Stimulated activated CD8-positive, alpha-beta memory T cell treated with anti-CD3 and anti-CD28 coated beads, Interleukin-2, amount 100 ng/mL, for 1 hour (primary cell): ENCODE measurements around the gene PLXNA4.

Source experiments
- DNase-seq, 2 donors: peaks; one replicate each; pipeline ENCODE4 v3.0.0-alpha.2; 2020; ENCODE audit warnings: low read depth in 2 of 2

PLXNA4 gene

DNA sequence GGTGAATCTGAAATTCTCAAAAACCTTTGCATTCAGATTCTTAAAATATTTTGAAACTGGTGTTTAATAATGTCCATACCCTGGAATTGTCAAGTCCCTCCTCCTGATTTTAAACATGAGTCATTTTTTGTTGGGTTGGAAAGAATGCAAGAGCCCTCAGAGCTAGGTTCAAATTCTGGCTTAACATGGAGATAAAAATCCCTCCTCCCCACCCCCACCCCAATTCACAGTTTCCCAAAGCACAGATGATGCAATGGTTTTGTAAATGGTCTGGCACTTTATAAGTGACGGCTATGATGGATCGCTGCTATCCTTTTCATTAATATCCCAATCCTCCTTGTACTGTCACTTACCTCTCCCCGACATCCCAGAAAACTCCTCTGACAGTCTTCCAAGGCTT is 332.8 kb downstream of the PLXNA4 start:
- DNase-seq, result no peak

DNA sequence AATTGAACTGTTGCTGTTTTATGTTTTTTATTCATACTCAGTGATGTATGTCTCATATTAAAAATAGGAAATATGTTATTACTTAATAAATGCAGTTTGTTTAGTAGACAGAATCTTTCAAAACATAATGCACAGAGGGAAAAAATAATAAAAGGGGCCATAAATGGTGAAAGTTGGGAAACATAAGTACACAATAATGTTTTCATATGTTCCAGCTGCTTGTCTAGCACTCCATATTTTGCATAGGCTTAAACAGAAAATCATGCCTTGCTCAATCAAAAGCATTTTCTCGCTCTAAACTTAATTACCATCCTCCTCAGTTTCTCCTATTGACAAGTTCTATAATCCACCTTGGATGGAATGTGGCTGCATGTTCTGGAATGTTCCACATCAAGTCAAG is 333.2 kb downstream of the PLXNA4 start:
- no peak for DNase-seq

DNA sequence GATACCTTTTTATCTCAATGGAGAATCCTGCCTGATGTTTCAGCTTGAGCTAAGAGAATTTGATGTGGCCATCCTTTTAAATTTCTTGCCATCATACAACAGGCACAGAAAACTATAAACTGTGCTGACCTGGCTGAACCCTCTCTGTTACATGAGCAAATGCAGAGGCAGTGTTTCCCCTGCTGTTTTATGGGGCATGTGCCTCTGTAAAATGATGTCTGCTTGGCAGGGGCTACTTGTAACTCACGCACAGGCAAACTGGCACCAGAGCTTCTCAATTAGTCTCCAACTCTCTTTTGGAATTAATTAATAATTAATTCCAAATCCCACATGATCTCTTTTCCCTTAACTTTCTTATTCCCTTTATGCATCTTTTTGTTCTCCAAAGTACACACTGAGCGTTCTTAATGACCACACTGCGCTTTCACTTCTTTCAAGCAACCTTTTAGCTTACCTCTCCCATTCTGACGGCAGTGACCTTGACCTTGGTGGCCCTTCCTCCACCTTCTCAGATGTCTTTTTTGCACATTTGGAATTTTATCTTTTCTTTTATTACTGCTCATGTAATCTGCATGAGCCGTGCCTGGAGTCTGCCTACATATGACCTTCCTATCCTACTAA is 334.0 kb downstream of the PLXNA4 start:
- no peak for DNase-seq

DNA sequence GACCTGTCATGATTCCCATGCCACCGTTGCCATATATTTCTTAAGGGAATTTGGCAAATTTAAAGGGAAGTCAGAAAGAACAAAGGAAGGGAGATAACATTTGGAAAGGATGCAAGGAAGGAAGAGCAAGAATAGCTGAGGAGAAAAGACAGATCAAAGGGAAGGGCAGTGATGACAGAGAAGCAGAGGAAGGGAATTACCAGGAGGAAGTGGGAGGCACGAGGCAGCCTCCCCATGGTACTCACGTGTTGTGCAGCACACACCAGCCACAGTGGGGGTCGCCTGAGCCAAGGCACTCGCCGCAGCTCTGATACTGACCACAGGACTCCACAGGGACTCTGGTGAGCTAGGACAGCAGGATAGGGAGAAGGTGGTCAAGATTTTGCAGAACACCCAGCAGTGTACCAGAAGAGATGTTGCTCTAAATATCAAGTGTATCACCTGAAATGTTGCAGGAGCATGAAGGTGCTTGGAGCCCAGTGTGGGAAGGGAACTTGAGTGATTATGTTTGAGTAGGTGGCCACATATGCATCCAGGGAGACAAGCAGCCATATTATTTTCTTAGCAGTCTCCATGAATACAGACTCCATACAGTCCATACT is 335.3 kb downstream of the PLXNA4 start:
- no peak for DNase-seq

DNA sequence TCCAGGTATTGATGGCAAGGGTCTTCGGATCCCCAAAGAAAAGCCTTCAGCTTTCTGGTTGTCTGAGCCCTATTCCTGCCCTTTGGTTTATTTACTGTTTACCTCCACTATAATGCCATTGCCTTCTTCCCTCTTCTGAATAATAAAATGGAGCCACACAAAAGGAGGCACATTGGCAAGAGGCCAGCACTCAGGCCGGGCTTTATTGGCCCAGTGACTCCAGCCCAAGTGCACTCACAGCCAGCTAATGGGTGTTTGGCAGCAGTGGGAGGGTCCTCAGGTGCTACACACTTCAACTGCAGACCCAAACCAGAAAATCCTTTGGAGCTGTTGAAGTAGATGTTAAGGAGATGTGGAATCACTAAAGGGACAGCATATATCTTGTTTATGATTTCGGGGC is 336.0 kb downstream of the PLXNA4 start:
- no peak for DNase-seq

DNA sequence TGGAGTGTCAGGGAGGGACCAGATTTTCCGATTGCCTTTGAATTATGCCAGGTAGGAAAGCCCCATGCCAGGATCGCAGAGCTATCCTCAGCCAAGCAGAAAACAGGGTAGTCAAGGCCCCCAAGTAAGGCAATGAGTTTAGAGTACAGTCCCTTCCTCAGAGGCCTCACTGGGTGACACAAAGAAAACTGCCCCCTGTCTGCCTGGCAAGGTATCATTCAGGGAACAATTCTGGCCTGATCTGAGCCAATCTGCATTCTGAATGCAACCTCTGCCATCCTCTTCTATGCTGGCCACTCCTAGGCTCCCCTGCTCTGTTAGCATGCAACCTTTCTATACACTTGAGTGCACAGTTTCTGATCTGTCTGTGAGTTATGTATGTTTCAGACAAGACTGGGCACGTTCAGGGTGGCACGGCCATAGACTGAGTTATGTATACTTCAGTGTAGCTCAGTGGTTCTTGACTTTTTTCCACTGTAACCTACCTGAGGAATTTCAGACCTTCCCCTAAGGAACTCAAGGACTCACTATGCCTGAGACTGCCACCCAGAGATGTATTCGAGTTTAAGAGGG is 336.8 kb downstream of the PLXNA4 start:
- no peak for DNase-seq

DNA sequence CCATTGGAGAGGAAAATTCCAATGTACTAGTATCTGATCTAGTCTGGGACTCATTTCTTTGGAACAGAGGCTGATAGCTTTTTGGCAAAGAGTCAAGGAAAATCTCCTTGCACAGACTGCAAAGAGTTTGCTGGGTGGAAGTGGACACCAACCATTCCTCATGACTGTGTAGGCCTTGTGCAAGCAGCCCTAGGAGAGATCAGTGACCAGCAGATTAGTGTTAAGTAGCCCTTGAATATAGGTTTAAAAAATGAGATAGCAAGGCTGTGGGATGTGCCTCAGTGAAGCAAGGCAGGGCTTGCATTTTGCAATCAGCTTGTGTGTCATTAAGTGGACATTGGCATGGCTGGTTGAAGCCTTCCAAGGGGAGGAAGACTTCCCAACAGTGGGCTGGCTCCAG is 341.6 kb downstream of the PLXNA4 start:
- DNase-seq, result no peak

DNA sequence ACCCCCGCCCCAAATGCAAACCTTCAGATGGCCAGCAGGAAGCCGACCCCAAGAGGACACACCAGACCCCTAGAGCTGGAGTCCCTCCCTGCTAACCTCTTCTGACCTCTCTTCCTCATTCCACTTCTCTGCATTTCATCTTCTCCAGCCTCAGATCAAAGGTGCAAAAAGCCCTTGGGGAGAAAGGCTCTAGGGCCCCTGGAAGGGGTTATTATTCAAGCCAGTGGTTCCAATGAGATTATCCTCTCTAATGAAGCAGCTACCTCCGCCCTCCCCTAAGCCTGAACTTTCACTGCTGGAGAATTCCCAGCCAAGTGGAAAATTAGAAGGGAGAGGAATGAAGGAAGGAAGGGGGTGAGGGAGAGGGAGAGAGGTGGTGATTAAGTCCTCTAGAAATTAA is 343.9 kb downstream of the PLXNA4 start:
- DNase-seq, result no peak

DNA sequence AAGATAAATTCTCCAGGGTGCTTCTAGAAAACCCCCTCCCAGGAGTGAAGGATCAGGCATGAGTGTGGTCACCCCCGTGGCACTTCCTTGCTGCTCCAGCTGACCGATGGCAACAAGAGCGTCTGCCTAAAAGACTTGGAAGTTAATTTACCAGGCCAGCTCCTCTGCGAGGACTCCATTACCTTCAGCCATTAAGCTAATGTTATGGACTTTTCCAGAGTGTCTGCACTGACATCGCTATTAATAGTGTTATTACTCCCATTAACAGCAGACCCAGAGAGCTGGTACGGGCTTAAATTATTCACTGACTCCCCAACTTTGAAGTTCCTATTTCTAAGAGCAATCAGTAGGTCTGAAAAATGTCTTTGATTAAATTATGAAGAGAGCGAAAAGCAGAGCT is 345.8 kb downstream of the PLXNA4 start:
- no peak for DNase-seq

DNA sequence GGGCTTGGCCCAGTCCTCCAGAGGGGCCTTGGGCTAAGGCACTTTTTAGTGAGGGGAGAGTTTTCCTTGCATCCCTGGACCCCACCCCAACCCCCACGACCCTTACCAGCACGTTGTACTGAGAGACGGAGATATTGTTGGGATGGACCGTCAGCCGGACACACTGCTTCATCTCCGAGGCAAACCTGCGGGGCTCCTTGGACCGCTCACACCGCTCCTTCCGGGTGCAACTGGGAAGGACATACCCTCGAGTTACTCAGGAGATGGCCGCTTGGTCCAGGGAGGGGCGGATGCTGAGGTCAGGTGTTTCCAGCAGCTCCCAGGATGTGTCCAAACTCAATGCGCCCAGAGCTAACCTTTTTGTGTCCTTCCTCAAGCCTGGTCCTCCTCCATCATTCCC is 348.0 kb downstream of the PLXNA4 start:
- no peak for DNase-seq

DNA sequence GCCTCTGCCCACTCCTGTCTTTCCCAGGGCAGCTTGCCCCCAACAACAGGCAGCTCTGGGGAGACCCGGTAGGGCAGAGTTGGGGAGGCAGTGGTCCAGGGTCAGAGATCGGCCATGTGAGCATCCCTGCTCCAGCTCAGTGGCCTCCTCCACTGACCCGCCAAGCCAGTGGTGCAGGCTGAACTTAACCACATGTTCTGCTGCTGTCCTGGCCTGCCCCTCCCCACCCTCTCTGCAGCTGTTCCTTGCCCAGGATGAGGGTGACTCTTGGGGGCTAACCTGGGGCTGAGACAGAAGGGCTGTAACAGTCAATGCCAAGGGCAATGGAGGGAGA is 349.3 kb downstream of the PLXNA4 start:
- DNase-seq, result no peak

DNA sequence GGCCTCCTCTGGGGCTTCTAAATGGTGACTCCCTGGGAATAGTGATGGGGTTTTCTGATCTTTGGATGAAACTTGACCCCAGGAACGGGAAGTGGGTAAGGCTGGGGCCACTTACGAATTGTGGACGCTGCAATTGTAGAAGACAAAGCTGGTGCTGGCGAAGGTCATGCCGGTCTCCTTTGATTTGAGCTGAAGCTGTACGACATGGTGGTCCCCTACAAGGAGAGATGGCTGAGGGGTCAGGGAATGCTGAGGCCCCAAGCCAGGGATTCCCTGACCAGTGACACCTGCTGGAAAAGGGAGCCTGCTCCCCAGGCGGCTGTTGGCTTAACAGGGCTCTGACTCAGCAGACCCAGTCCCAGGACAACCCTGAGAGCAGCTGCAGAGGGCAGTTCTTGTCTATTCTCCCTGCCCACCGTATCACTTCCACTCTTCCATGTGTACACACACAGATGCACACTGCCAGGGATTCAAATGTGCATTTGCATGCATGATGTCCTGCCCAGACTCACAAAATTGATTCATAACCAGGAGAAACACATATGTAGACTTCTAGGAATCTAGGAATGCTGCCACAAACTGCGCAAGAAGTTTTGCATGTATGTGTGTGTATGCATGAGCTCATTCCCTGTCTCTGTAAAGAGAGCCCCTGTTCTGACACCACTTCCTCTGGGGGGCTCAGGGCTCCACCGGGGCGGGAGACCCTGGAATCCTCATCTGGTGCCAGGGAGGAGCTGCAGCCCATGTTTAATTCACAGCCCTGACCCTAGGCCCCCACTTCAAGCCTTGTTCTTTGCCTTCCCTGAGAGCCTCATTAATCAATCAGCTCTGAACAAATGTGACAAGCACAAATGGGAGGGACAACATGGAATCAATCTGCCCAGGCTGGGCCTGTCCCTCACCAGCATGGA is 350.0 kb downstream of the PLXNA4 start:
- no peak for DNase-seq

DNA sequence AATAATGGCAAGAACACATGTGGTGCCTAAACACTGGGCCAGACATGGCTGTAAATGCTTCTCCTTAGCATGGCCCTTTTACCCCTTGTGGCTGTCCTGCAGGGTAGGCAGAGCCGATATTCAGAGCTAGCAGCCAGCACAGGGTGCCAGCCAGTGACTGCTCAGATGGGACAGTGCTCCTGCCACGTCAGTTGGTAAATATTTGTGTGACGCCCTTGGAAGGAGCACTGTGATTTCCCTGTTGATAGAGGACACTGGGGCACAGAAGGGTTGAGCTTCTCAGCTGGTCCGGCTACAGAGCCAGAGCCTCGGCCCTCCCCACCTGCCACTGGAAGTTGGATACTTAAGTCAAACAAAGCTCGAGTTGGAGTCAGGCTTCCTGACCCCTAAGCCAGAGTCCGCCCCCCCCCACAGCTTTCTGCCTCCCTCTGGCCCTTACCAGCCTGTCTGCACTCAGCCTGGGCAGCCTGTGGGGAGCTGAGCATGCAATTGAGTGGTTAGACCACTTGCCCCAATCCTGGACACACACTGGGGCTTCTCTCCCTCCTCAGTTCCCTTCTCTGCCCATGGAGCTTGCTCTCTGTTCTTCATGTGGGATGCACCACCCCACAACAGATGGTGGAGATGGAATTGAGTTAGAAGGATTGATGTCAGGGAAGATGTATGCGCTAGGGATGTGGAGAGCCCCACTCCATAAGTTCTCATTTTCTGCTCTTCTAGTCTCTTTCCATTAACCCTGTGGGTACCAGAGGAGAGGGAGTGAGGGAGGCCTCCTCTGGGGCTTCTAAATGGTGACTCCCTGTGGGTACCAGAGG is 350.8 kb downstream of the PLXNA4 start:
- no peak for DNase-seq

DNA sequence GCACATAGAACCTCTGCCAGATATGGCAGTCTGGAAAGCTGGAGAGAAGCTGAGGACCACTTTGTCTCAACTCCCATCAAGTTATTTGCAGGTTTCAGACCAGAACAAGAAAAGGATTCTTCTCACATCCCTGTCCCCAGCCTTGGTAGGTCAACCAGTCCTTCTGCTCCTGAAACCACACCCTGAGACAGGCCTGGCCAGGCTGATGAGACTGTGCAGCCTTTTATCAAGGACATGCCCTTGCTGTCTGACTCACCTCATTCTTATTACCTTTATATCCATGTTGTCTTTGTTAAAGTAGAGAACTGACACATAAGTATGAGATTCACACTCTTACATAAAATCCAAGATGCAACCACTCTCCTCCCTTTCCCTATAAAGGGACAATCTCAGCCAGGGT is 354.9 kb downstream of the PLXNA4 start:
- no peak for DNase-seq

DNA sequence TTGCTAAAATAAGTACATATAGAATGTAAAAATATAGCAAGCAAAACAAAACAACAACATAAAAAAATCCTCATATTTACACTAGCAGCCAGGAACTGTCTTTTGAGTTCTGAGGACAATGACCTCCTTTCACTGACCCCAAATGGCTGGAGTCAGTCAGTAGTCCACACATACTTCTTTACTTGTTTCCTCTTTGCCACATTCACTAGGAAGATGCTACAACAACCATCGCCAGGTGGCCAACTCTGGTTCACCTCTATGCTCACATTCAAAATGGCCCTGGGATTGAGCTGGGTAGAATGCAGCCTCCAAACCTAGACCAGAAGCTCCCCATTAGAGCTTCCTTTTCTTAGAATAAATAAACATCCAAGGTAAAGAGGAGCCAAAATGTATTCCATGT is 356.2 kb downstream of the PLXNA4 start:
- no peak for DNase-seq

DNA sequence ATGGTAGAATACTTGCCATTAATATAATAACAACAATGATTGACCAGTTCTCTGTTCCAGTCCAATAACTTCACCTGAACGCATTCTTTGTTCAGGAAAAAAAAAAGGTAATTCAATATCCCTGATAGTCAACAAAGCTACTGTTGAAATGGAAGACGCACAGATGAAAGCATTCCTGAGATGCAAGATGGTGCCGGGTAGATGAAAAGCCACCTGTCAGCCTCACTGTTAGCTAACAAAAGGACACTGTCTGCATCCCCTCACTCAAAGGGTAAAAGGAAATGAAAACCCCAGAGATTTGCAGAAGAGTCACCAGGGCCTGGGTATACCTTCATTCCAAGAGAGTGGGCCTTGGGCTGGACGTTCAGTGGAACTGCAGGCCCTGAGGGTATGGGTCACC is 357.4 kb downstream of the PLXNA4 start:
- DNase-seq, result no peak

DNA sequence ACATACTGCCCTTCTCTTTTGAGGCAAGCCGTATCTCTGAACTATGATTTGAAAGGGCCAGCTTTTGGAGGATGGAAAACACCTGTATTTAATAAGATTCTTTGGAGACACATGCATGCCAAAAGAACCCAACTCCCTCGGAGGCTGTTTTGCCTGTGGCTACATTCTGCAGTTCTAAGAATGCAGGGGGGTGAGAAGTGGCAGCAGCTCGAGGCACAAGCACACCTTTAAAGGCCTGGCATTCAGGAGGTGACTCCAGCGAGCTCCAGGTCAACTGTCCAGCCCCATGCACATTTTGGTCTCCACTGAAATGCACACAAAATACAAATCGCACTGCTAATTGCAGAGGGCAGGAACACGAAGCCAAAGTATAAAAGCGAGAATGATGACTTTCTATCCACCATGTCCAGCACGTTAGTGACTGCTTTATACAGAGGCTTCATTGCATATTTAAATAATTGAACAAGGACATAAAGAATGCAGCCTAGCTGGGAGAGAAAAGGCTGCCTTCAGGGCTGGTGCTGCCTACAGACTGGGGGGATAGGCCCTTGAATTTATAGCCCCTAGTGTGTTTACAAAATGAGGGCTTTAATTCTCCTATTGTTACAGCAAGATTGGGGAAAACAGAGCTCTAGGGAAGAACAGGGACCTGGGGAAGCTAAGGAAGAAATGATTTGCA is 359.3 kb downstream of the PLXNA4 start:
- DNase-seq, result no peak

DNA sequence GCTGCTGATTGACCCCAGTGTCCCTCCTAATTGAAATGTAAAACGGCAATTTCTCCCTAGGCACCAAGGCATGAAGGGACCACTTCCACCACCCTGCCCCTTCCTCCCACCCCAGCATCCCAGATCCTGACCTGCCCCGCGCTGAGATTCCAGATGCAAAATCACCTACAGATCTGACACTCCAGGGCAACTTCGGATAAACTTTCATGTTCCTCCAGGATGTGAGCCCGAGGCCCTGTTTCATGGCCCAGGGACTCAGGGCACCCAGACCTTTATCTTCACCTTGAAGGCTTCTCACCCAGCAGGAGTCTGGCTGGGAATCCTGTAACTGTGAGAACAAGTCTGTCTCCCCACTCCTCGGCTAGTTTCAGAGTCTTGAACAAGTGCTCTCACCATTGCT is 361.8 kb downstream of the PLXNA4 start:
- DNase-seq, result no peak

DNA sequence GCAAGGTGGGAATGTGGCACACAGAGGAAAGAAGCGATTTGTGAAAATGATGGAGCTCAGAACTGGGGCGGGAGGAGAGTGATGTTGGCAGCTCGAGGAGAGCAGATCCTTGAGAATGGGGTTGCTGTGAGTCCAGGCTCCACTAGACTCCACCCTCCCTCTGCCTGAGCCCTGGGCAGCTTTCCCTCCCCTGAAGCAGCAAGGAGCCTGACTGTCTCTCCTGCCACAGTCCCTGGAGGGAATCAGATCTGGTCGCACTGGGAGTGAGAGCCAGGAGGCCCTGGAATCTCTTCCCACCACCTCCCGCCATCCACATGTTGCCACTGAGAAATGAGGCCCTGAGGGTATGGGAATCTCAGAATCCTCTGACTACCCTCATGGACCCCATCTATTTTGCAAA is 362.7 kb downstream of the PLXNA4 start:
- no peak for DNase-seq

DNA sequence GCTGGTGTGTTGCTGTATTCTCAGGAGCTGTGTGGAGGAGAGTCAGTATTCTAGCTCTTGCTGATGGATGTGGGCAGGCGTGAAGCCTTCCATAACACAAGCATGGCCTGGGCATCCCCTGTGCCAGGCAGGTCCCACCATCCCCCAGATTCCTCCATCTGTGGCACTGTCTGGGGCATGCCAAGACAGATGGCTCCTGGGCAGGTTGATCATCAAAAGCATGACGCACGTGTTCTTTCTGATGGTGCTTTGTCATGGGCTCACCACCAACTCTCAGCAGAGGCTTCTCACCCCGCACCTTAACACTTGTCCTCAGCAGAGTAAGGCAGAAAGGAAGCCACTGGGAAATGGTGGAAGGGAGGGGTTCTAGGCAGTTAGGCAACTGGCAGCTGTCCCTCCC is 364.3 kb downstream of the PLXNA4 start:
- no peak for DNase-seq

DNA sequence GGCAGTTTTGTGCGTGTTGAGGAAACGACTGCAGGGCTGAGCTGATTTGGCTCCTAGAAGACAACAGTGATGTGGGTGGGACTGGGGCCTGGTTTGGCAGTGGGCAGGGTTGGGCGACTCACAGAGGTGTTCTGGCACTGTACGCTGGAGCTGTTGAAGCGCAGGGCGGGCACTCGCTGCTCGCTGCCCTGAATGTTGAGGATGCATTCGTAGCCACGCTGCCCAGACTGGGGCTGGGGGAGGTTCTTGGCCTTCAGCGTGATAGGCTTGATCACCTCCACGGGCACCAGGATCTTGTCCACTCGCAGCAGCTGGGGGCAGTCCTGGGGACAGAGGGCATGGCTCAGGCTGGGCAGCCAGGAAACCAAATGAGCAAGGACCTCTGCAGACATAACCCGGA is 365.4 kb downstream of the PLXNA4 start:
- no peak for DNase-seq
